ENCODE results near the gene TRIM50. TPM values are rescaled to one million over a fixed set of nuclear protein-coding genes. Genes with fewer than 3 reads are reported as not detected.

The TRIM50 gene
- total and polyA plus RNA-seq, 2 experiments from 2014 or later = 0.10 TPM; not detected in 1

DNA sequence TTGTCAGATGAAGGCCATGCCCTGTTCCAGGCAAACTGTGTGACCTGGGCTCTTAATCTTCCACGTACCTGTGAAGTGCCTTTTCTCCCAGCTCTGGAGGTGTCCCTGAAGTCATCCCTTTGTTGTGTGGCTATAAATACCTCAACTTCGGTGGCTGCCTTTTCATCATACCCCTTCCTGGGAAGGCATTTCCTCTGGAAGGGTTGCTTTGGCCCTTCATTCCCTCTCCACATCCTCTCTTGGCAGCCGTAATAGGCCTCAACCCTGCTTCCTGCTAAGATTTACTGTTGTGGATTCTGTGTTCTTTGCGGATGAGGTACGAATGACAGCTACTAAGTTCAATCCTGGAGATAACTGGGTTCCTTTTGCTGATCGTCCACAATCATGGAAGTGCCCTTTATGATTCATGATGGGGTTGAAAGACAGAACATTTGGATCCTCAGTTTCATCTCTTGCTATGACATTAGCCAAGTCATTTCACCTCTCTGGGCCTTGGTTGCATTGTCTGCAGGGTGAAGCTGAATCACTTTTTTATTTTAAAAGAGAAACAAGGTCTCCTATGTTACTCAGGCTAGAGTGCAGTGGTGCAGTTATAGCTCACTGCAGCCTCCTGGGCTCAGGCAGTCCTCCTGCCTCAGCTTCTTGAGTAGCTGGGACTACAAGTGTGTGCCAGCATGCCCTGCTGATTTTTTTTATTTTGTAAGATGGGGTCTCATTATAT, 23.7 kb upstream of the TRIM50 start (continued):
- no peak for TF ChIP-seq ZNF331 (CRISPR knock-in tag; IDR thresholded peaks at IDR 0.05; ENCODE audit: low read depth)

DNA sequence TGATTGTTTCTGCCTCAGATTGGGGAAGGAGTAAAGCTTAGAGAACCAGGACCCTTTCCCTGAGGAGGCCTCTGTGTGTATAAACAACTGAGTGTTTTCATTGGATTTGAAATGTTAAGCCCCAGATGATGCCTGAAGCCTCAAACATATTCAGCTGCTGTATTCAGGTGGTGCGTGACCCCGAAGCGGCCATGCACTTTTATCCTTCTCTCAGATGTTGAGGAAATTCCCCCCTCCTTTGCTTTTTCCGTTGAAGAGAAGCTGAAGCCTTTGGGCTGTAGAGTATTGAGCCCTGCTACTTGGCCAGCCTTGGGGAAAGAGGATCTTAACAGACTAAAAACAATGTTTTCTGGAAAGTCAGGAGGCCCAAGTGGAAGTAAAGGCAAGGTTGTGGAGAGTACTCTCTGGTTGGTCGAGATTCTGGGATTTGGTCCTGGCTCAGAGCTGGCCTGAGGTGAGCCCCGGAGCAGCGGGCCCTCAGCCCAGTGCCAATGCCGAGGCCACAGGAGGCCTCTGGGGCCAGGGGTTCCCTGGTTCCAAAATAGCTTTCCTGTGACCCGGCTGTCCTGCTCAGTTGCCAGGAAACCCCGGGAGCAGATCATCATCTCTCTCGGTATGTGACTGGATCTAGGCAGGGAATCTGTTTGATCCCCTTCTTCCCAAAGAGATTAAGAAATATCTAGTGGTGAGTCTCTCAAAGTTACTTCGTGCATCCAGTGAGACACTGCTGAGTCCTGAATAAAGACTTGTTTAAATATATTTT, 22.6 kb upstream of the TRIM50 start:
- Histone ChIP-seq H4K20me1 (replicated peaks; ENCODE audit: insufficient read depth) (no peaks in the 10 kb centered on the region), H3F3A (replicated peaks; ENCODE audit: low read depth) (no peaks in the 10 kb centered on the region), H2AFZ (0 out of 2 replicates have a peak overlapping the region, but pooled peaks have one; percentile 29), H3K9me2 (ENCODE audit: insufficient read depth) (no peaks in the 10 kb centered on the region), H3K27me3 (ENCODE audit: insufficient read depth) (no peaks in the 10 kb centered on the region), H3K27ac (ENCODE audit: low read depth) (no peak overlapping the region), H3K4me1 (ENCODE audit: insufficient read depth) (no peaks in the 10 kb centered on the region), H3K36me3 (ENCODE audit: insufficient read depth) (no peaks in the 10 kb centered on the region), H3K4me3 (no peak overlapping the region), H3K79me2 (replicated peaks; ENCODE audit: insufficient read depth) (no peaks in the 10 kb centered on the region), H3K4me2 (no peak overlapping the region)
- Mint-ChIP-seq H3K9me3 (peaks cover 8% of the 10 kb centered on the region), H3K36me3 (ENCODE audit: low read depth) (peaks cover 3% of the 10 kb centered on the region; the same call in 2 of the 3 replicates), H3K27me3 (ENCODE audit: insufficient read depth, low read depth, poor library complexity) (peaks cover 6% of the 10 kb centered on the region), H3K4me1 (peaks cover 24% of the 10 kb centered on the region), H3K27ac (no peak overlapping the region), H3K4me3 (no peak overlapping the region)
- DNase-seq (ENCODE audit: low spot score) = no peak
- ATAC-seq = no peak
- TF ChIP-seq, protein P1, sequence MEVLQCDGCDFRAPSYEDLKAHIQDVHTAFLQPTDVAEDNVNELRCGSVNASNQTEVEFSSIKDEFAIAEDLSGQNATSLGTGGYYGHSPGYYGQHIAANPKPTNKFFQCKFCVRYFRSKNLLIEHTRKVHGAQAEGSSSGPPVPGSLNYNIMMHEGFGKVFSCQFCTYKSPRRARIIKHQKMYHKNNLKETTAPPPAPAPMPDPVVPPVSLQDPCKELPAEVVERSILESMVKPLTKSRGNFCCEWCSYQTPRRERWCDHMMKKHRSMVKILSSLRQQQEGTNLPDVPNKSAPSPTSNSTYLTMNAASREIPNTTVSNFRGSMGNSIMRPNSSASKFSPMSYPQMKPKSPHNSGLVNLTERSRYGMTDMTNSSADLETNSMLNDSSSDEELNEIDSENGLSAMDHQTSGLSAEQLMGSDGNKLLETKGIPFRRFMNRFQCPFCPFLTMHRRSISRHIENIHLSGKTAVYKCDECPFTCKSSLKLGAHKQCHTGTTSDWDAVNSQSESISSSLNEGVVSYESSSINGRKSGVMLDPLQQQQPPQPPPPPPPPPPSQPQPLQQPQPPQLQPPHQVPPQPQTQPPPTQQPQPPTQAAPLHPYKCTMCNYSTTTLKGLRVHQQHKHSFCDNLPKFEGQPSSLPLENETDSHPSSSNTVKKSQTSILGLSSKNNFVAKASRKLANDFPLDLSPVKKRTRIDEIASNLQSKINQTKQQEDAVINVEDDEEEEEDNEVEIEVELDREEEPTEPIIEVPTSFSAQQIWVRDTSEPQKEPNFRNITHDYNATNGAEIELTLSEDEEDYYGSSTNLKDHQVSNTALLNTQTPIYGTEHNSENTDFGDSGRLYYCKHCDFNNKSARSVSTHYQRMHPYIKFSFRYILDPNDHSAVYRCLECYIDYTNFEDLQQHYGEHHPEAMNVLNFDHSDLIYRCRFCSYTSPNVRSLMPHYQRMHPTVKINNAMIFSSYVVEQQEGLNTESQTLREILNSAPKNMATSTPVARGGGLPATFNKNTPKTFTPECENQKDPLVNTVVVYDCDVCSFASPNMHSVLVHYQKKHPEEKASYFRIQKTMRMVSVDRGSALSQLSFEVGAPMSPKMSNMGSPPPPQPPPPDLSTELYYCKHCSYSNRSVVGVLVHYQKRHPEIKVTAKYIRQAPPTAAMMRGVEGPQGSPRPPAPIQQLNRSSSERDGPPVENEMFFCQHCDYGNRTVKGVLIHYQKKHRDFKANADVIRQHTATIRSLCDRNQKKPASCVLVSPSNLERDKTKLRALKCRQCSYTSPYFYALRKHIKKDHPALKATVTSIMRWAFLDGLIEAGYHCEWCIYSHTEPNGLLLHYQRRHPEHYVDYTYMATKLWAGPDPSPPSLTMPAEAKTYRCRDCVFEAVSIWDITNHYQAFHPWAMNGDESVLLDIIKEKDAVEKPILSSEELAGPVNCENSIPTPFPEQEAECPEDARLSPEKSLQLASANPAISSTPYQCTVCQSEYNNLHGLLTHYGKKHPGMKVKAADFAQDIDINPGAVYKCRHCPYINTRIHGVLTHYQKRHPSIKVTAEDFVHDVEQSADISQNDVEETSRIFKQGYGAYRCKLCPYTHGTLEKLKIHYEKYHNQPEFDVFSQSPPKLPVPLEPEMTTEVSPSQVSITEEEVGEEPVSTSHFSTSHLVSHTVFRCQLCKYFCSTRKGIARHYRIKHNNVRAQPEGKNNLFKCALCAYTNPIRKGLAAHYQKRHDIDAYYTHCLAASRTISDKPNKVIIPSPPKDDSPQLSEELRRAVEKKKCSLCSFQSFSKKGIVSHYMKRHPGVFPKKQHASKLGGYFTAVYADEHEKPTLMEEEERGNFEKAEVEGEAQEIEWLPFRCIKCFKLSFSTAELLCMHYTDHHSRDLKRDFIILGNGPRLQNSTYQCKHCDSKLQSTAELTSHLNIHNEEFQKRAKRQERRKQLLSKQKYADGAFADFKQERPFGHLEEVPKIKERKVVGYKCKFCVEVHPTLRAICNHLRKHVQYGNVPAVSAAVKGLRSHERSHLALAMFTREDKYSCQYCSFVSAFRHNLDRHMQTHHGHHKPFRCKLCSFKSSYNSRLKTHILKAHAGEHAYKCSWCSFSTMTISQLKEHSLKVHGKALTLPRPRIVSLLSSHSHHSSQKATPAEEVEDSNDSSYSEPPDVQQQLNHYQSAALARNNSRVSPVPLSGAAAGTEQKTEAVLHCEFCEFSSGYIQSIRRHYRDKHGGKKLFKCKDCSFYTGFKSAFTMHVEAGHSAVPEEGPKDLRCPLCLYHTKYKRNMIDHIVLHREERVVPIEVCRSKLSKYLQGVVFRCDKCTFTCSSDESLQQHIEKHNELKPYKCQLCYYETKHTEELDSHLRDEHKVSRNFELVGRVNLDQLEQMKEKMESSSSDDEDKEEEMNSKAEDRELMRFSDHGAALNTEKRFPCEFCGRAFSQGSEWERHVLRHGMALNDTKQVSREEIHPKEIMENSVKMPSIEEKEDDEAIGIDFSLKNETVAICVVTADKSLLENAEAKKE (CRISPR knock-in tag; IDR thresholded peaks at IDR 0.05) = no peak
- no peak for TF ChIP-seq EZH2phosphoT487 (IDR thresholded peaks at IDR 0.05; ENCODE audit: unreplicated experiment)
- TF ChIP-seq POLR2AphosphoS5 (IDR thresholded peaks at IDR 0.05; ENCODE audit: low read depth) = no peak
- TF ChIP-seq STAT1 (IDR thresholded peaks at IDR 0.05; ENCODE audit: unreplicated experiment) = no peak
- TF ChIP-seq ETS1 (IDR thresholded peaks at IDR 0.05) = no peak
- TF ChIP-seq JUNB (IDR thresholded peaks at IDR 0.05; ENCODE audit: unreplicated experiment) = no peak
- TF ChIP-seq, protein P2, sequence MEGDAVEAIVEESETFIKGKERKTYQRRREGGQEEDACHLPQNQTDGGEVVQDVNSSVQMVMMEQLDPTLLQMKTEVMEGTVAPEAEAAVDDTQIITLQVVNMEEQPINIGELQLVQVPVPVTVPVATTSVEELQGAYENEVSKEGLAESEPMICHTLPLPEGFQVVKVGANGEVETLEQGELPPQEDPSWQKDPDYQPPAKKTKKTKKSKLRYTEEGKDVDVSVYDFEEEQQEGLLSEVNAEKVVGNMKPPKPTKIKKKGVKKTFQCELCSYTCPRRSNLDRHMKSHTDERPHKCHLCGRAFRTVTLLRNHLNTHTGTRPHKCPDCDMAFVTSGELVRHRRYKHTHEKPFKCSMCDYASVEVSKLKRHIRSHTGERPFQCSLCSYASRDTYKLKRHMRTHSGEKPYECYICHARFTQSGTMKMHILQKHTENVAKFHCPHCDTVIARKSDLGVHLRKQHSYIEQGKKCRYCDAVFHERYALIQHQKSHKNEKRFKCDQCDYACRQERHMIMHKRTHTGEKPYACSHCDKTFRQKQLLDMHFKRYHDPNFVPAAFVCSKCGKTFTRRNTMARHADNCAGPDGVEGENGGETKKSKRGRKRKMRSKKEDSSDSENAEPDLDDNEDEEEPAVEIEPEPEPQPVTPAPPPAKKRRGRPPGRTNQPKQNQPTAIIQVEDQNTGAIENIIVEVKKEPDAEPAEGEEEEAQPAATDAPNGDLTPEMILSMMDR (conservative IDR thresholded peaks at IDR 0.05; ENCODE audit: low read depth in 2 of 2) = no peak
- no peak for TF ChIP-seq REST (IDR thresholded peaks at IDR 0.05; ENCODE audit: unreplicated experiment)
- no peak for TF ChIP-seq NANOG (IDR thresholded peaks at IDR 0.05; ENCODE audit: borderline replicate concordance)
- no peak for TF ChIP-seq ZNF114 (CRISPR knock-in tag; IDR thresholded peaks at IDR 0.05)

All from GM23338 (cell line).